Measurements from ENCODE around the gene CRYL1. TPM values are rescaled to one million over a fixed set of nuclear protein-coding genes. Genes with fewer than 3 reads are reported as not detected.

CRYL1 gene
- total and polyA plus RNA-seq, 2 donors (not counting 1 experiment from before 2014, with no cell fraction given), result 6.5 to 15.1 TPM

DNA sequence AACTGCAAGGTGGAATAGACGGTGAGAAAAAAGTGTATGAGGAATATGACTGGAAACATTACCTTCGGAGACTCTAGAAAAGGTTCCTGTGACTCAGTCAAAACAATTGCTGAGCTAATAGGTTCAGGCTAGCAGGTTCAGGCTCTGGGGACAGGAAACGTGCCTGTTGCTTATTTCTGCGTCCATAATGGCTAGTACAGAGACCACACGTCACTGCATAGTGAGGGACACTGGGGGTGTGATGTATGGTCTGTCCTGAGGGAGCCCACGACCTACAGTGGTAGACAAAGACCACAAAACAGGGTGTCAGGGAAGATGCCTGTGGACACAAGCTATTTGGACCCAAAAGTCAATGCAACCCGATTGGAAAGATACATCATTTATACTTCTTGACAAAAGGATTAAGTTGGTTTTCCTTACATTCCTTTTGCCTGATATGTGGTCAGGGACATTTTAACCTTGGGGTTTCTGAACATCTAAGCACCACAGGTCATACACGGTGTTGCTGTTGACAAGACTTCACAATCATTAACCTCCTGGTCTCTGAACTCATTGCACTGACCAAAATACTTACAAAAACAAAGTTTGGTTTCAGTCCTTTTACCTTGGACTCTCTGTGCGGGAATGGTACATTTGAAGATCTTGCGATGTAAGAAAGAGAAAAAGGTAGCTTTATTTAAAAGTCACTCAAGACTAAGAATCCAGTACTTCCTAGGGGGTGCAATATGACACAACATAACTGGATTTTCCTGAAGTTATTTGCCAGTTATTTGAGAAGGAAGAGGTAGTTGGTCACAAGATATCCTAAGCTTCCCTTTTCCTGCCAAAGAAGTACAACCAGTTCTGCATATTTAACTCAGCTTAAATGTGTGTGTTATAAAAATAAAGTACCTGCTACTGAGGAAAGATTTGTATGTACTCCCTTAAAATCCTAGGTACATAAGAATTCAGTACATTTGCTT is 20.0 kb downstream of the CRYL1 start:
- TF ChIP-seq, protein P1, sequence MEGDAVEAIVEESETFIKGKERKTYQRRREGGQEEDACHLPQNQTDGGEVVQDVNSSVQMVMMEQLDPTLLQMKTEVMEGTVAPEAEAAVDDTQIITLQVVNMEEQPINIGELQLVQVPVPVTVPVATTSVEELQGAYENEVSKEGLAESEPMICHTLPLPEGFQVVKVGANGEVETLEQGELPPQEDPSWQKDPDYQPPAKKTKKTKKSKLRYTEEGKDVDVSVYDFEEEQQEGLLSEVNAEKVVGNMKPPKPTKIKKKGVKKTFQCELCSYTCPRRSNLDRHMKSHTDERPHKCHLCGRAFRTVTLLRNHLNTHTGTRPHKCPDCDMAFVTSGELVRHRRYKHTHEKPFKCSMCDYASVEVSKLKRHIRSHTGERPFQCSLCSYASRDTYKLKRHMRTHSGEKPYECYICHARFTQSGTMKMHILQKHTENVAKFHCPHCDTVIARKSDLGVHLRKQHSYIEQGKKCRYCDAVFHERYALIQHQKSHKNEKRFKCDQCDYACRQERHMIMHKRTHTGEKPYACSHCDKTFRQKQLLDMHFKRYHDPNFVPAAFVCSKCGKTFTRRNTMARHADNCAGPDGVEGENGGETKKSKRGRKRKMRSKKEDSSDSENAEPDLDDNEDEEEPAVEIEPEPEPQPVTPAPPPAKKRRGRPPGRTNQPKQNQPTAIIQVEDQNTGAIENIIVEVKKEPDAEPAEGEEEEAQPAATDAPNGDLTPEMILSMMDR (IDR thresholded peaks at IDR 0.05), result no peak
- TF ChIP-seq EZH2 (IDR thresholded peaks at IDR 0.05; ENCODE audit: borderline replicate concordance, insufficient read depth, low read depth, low read length, poor library complexity, severe bottlenecking), result no peak
- DNase-seq (no peak), ATAC-seq (ENCODE audit: low read depth) (no peak)
- Histone ChIP-seq H3K9ac (ENCODE audit: low read length) (no peak overlapping the region), H3K36me3 (replicated peaks in 1 of 2; ENCODE audit: control extremely low read depth in 1 of 2, control insufficient read depth in 1 of 2, extremely low read depth in 1 of 2, insufficient read depth in 2 of 2, low read length in 1 of 2) (no peaks in the 10 kb centered on the region), H4K20me1 (ENCODE audit: control insufficient read depth, insufficient read depth, low read length, poor library complexity, severe bottlenecking) (no peaks in the 10 kb centered on the region), H2AFZ (ENCODE audit: insufficient read depth, low read depth, low read length, poor library complexity, severe bottlenecking) (no peak overlapping the region), H3K9me3 (ENCODE audit: control extremely low read depth in 1 of 3, control insufficient read depth in 2 of 3, insufficient read depth in 1 of 3, low read length in 2 of 3) (peaks cover 0 to 3% (median 0%) of the 10 kb centered on the region in 3 donors), H3K27me3 (replicated peaks in 1 of 4; ENCODE audit: control extremely low read depth in 1 of 4, control insufficient read depth in 3 of 4, insufficient read depth in 4 of 4, low read length in 3 of 4) (no peaks in the 10 kb centered on the region), H3K4me1 (ENCODE audit: control insufficient read depth in 2 of 2, insufficient read depth in 2 of 2, low read length in 2 of 2) (no peaks in the 10 kb centered on the region), H3K4me2 (replicated peaks; ENCODE audit: low read depth, low read length, poor library complexity, severe bottlenecking) (no peak overlapping the region), H3K79me2 (ENCODE audit: control insufficient read depth, insufficient read depth, low read length) (no peaks in the 10 kb centered on the region), H3K27ac (ENCODE audit: low read length in 2 of 2) (no peak overlapping the region), H3K4me3 (ENCODE audit: control extremely low read depth in 1 of 5, extremely low read depth in 1 of 5, insufficient read depth in 1 of 5, low read depth in 2 of 5, low read length in 4 of 5) (no peak overlapping the region)
- Mint-ChIP-seq H3K27ac (no peak overlapping the region), H3K4me1 (no peaks in the 10 kb centered on the region), H3K4me3 (no peak overlapping the region), H3K27me3 (no peaks in the 10 kb centered on the region), H3K9me3 (ENCODE audit: insufficient read depth) (no peaks in the 10 kb centered on the region)
- ChIA-PET CTCF (interaction anchor here (0.7 to 1.3 kb wide), 4 partner anchors 9 to 323 kb away, joined by 3 to 4 read pairs (median 4); no protein-coding TSS in a partner anchor), POLR2A (no interaction called here)
- intact Hi-C loops (cut with micrococcal nuclease), result no loop called here
- WGBS (ENCODE audit: insufficient coverage), result 94% methylated on average over 8 of the region's 10 CpGs
